NCI-H2196 treated with DMSO at 0.1 percent for 48 hours (cell line): ENCODE results near the gene HMGA1.
"Not testable (repeated sequence)": the region's sequence is repeated elsewhere in the genome, so short reads cannot be mapped to it uniquely, and the experiment has no call there.

Source experiments
- DNase-seq: peaks from one replicate; lab custom pipeline; 2025; ENCODE audit not compliant: unreplicated experiment; lab: John Stamatoyannopoulos, UW

HMGA1 gene

GRCh38 chr6:34259529-34260069, 22.9 kb downstream of the HMGA1 start:
- no peak for DNase-seq

- no peak for DNase-seq
These were observed 24.0 kb downstream of the HMGA1 start for GRCh38 chr6:34260576-34261267.

GRCh38 chr6:34263484-34263883, 26.8 kb downstream of the HMGA1 start:
- DNase-seq, result not testable (repeated sequence)

GRCh38 chr6:34267746-34268145, 31.1 kb downstream of the HMGA1 start:
- no peak for DNase-seq

- DNase-seq, result not testable (repeated sequence)
These were observed 32.5 kb downstream of the HMGA1 start for GRCh38 chr6:34269132-34269531.

- DNase-seq, result not testable (repeated sequence)
These were observed 33.1 kb downstream of the HMGA1 start for GRCh38 chr6:34269658-34270341.

GRCh38 chr6:34272013-34272926, 35.6 kb downstream of the HMGA1 start:
- DNase-seq, result no peak

GRCh38 chr6:34273242-34273805, 36.7 kb downstream of the HMGA1 start:
- no peak for DNase-seq

GRCh38 chr6:34274129-34274528, 37.5 kb downstream of the HMGA1 start:
- DNase-seq, result no peak

GRCh38 chr6:34275128-34275804, 38.6 kb downstream of the HMGA1 start:
- DNase-seq, result no peak

GRCh38 chr6:34276191-34276590, 39.5 kb downstream of the HMGA1 start:
- no peak for DNase-seq

GRCh38 chr6:34276881-34277762, 40.4 kb downstream of the HMGA1 start:
- no peak for DNase-seq

GRCh38 chr6:34277763-34278112, 41.1 kb downstream of the HMGA1 start:
- DNase-seq, result no peak

GRCh38 chr6:34278833-34279232, 42.2 kb downstream of the HMGA1 start:
- DNase-seq, result no peak

GRCh38 chr6:34280216-34280615, 43.5 kb downstream of the HMGA1 start:
- DNase-seq, result no peak

GRCh38 chr6:34281702-34282334, 45.1 kb downstream of the HMGA1 start:
- no peak for DNase-seq

- no peak for DNase-seq
These were observed 48.1 kb downstream of the HMGA1 start for GRCh38 chr6:34284563-34285447.
